ENCODE measurements around the gene HMCN1.

The HMCN1 gene

DNA sequence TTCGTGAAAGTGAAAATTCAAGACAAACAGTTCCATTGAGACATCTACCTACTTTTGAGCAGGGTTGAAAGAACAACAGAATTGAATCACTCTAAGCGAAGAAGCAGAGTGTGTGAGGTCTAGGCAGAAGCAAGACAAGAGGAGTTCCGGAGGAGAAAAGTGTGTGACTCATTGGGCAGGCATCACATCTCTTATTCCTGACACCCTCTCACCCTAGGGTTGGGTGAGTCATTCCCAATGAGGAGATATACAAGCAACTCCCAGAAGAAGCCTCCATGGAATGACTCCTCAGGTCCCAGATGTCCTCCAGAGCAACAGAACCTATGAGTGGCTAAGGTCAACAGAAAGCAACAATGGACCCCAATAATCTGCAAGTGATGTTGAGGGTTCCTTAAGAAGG is 502.7 kb downstream of the HMCN1 start:
- Histone ChIP-seq H3K27me3 (ENCODE audit: control insufficient read depth, low read length) (no peaks in the 10 kb centered on the region), H3K4me1 (ENCODE audit: control insufficient read depth, low read length) (no peaks in the 10 kb centered on the region), H3K27ac (ENCODE audit: low read depth, low read length) (no peak overlapping the region), H3K9me2 (replicated peaks; ENCODE audit: control insufficient read depth, low read length) (no peaks in the 10 kb centered on the region), H3K79me2 (ENCODE audit: control insufficient read depth, low read length) (no peaks in the 10 kb centered on the region), H3F3A (ENCODE audit: control insufficient read depth, insufficient read depth) (no peaks in the 10 kb centered on the region), H3K4me3 (ENCODE audit: low read length) (no peak overlapping the region), H3K9me3 (ENCODE audit: control insufficient read depth, insufficient read depth, low read length) (no peaks in the 10 kb centered on the region), H4K20me1 (ENCODE audit: control insufficient read depth, insufficient read depth, low read depth, low read length) (no peaks in the 10 kb centered on the region), H3K4me2 (ENCODE audit: low read length) (no peak overlapping the region), H3K36me3 (ENCODE audit: control insufficient read depth, low read length) (no peaks in the 10 kb centered on the region)
- TF ChIP-seq EZH2phosphoT487 (IDR thresholded peaks at IDR 0.05; ENCODE audit: borderline replicate concordance, low read length) = no peak
- TF ChIP-seq, protein P1, sequence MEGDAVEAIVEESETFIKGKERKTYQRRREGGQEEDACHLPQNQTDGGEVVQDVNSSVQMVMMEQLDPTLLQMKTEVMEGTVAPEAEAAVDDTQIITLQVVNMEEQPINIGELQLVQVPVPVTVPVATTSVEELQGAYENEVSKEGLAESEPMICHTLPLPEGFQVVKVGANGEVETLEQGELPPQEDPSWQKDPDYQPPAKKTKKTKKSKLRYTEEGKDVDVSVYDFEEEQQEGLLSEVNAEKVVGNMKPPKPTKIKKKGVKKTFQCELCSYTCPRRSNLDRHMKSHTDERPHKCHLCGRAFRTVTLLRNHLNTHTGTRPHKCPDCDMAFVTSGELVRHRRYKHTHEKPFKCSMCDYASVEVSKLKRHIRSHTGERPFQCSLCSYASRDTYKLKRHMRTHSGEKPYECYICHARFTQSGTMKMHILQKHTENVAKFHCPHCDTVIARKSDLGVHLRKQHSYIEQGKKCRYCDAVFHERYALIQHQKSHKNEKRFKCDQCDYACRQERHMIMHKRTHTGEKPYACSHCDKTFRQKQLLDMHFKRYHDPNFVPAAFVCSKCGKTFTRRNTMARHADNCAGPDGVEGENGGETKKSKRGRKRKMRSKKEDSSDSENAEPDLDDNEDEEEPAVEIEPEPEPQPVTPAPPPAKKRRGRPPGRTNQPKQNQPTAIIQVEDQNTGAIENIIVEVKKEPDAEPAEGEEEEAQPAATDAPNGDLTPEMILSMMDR (IDR thresholded peaks at IDR 0.05; ENCODE audit: low read depth, low read length, poor library complexity, severe bottlenecking) = no peak

DNA sequence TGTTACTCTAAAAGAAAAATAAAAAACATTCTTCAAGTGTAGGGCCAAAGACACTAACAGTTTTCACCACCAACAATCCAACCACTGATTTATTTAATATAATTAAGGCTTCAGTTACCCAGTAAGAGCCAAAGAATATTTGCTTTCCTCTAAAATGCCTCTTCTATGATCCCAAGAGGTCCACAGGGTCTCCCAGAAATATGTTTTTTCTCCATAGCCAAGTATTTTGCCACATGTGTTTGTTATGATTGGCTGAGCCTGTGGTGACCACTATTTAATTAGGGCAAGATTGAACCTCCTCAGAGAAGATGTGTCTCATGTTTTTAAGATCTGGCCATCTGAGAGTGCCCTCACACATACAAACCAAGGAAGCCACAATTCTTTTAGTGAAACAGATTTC is 505.0 kb downstream of the HMCN1 start:
- H3K4me3 ChIP-seq (ENCODE audit: low read length) = no peak overlapping the region
- no peaks in the 10 kb centered on the region for H3F3A ChIP-seq (ENCODE audit: control insufficient read depth, insufficient read depth)
- no peaks in the 10 kb centered on the region for H4K20me1 ChIP-seq (ENCODE audit: control insufficient read depth, insufficient read depth, low read depth, low read length)
- no peaks in the 10 kb centered on the region for H3K27me3 ChIP-seq (ENCODE audit: control insufficient read depth, low read length)
- TF ChIP-seq, protein P1 (IDR thresholded peaks at IDR 0.05; ENCODE audit: low read depth, low read length, poor library complexity, severe bottlenecking) = no peak
- TF ChIP-seq EZH2phosphoT487 (IDR thresholded peaks at IDR 0.05; ENCODE audit: borderline replicate concordance, low read length) = no peak
- H3K36me3 ChIP-seq (ENCODE audit: control insufficient read depth, low read length) = no peaks in the 10 kb centered on the region
- no peaks in the 10 kb centered on the region for H3K79me2 ChIP-seq (ENCODE audit: control insufficient read depth, low read length)
- H3K4me2 ChIP-seq (ENCODE audit: low read length) = no peak overlapping the region
- no peaks in the 10 kb centered on the region for H3K9me2 ChIP-seq (replicated peaks; ENCODE audit: control insufficient read depth, low read length)
- no peaks in the 10 kb centered on the region for H3K9me3 ChIP-seq (ENCODE audit: control insufficient read depth, insufficient read depth, low read length)
- no peaks in the 10 kb centered on the region for H3K4me1 ChIP-seq (ENCODE audit: control insufficient read depth, low read length)
- no peak overlapping the region for H3K27ac ChIP-seq (ENCODE audit: low read depth, low read length)

DNA sequence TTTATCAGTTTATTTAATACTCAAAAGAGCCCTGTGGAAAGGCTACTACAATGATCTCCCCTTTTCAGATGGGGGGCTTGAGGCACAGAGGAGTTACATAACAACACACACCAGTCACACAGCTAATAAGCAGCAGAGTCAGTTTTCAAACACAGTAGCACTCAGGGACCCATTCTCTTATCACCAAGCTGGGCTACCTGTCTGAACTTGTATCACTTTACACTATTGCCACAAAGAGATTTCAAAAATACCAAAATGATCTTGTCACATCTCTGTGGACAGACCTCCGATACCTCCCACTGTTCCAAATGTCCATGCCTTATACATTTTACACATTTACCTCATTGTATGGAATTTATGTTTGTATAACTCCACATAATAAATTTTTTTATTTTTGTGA is 506.2 kb downstream of the HMCN1 start:
- no peak overlapping the region for H3K27ac ChIP-seq (ENCODE audit: low read depth, low read length)
- H3K4me1 ChIP-seq (ENCODE audit: control insufficient read depth, low read length) = no peaks in the 10 kb centered on the region
- no peaks in the 10 kb centered on the region for H3K36me3 ChIP-seq (ENCODE audit: control insufficient read depth, low read length)
- H3K4me2 ChIP-seq (ENCODE audit: low read length) = no peak overlapping the region
- no peaks in the 10 kb centered on the region for H3F3A ChIP-seq (ENCODE audit: control insufficient read depth, insufficient read depth)
- no peaks in the 10 kb centered on the region for H3K79me2 ChIP-seq (ENCODE audit: control insufficient read depth, low read length)
- no peaks in the 10 kb centered on the region for H3K9me2 ChIP-seq (replicated peaks; ENCODE audit: control insufficient read depth, low read length)
- TF ChIP-seq EZH2phosphoT487 (IDR thresholded peaks at IDR 0.05; ENCODE audit: borderline replicate concordance, low read length) = no peak
- TF ChIP-seq, protein P1 (IDR thresholded peaks at IDR 0.05; ENCODE audit: low read depth, low read length, poor library complexity, severe bottlenecking) = no peak
- H3K9me3 ChIP-seq (ENCODE audit: control insufficient read depth, insufficient read depth, low read length) = no peaks in the 10 kb centered on the region
- no peaks in the 10 kb centered on the region for H4K20me1 ChIP-seq (ENCODE audit: control insufficient read depth, insufficient read depth, low read depth, low read length)
- no peak overlapping the region for H3K4me3 ChIP-seq (ENCODE audit: low read length)
- H3K27me3 ChIP-seq (ENCODE audit: control insufficient read depth, low read length) = no peaks in the 10 kb centered on the region

All from DOHH2 (cell line).